AG09309 (cell line): ENCODE data around the gene POC1A.
A peak's percentile ranks its signal among the peaks of the same experiment; 100 is the strongest.

Experiments used
- DNase-seq: peaks from one replicate; pipeline ENCODE4 v3.0.0-alpha.2; 2010; ENCODE audit warnings: low read depth
- H3K4me3 ChIP-seq: 2 replicates; pipeline ENCODE4 v1.5.1; 2011; ENCODE audit warnings: mild to moderate bottlenecking, low read depth, low read length, moderate library complexity; ENCODE audit not compliant: control insufficient read depth
- TF ChIP-seq, protein P1 (sequence below): IDR thresholded peaks from 2 replicates; pipeline ENCODE4 v1.5.1; 2011; ENCODE audit warnings: mild to moderate bottlenecking, low read depth, low read length, inconsistent platforms; ENCODE audit not compliant: insufficient read depth, control insufficient read depth; ENCODE audit errors: missing control alignments

Gene POC1A

DNA sequence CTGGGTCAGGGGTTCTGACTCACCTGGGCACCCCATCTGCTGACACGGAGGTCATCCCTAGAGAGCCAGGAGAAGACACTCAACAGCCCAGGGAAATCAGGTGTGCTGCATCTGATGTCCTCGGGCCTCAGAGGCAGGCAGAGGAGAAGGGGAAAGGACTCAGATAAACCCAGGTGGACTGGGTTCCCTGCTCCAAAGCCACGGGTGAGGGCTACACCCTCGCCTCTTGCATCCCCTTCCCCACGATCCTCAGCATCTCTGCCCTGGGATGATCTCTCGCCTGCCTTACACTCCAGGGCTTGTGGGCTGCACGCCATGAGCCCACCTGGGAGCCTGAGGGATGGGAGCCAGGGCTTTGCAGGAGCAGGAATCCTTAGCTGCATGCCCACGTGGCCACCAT lies 89.7 kb downstream of the POC1A start:
- TF ChIP-seq, protein P1, sequence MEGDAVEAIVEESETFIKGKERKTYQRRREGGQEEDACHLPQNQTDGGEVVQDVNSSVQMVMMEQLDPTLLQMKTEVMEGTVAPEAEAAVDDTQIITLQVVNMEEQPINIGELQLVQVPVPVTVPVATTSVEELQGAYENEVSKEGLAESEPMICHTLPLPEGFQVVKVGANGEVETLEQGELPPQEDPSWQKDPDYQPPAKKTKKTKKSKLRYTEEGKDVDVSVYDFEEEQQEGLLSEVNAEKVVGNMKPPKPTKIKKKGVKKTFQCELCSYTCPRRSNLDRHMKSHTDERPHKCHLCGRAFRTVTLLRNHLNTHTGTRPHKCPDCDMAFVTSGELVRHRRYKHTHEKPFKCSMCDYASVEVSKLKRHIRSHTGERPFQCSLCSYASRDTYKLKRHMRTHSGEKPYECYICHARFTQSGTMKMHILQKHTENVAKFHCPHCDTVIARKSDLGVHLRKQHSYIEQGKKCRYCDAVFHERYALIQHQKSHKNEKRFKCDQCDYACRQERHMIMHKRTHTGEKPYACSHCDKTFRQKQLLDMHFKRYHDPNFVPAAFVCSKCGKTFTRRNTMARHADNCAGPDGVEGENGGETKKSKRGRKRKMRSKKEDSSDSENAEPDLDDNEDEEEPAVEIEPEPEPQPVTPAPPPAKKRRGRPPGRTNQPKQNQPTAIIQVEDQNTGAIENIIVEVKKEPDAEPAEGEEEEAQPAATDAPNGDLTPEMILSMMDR: no peak
- no peak for DNase-seq
- no peak overlapping the region for H3K4me3 ChIP-seq

DNA sequence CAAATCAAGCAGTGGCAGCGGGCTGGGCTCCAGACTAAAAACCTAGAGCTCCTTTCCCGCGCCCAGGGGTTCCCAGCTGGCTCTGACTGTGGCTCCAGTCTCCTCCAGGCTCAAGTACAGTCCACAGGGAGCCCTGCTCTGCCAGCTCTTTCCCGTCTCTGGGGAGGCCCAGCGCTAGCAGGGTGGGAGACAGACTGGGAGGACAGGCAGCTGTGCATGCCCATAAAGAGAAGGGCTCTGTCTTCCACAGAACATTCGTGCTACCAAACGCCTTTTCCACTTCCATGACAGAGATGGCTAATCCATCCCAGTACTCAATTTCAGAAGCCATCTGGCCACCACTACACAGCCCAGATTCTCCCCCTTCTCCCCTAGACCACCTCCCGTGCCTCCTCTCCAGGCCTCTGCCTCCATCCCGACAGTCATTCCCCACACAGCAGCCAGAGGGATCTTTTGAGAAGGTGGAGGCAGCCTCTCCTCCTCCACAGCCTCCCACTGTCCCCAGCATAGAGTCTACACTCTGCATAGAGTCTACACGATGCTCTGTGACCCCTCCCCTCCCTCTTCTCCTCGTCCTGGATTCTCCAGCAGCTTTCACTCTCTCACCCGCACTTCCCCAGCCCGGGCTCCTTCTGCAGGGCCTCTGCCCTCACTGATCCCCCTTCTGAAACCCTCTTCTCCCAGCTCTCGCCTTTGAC lies 91.0 kb downstream of the POC1A start:
- TF ChIP-seq, protein P1: no peak
- H3K4me3 ChIP-seq: no peak overlapping the region
- DNase-seq: no peak

DNA sequence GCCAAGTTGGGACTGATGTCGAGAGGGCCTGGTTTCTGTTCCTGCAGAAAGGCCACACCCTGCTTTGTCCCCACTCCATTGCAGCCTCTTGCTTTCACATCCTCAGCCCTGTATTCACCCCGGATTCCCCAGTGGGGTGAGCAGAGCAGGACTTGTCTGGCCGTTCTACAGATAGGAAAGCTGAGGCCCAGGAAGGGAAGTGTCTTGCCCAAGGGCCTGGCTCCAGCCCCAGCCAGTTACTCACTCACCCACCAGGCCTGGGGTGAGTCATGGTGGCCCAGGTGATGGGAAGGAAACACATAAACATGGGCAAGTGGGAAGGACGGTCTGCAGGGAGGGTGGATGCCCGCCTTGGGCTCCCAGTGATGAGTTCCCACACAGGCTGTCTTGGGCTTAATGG lies 91.7 kb downstream of the POC1A start:
- H3K4me3 ChIP-seq: no peak overlapping the region
- TF ChIP-seq, protein P1: no peak
- peak; percentile 73 for DNase-seq

DNA sequence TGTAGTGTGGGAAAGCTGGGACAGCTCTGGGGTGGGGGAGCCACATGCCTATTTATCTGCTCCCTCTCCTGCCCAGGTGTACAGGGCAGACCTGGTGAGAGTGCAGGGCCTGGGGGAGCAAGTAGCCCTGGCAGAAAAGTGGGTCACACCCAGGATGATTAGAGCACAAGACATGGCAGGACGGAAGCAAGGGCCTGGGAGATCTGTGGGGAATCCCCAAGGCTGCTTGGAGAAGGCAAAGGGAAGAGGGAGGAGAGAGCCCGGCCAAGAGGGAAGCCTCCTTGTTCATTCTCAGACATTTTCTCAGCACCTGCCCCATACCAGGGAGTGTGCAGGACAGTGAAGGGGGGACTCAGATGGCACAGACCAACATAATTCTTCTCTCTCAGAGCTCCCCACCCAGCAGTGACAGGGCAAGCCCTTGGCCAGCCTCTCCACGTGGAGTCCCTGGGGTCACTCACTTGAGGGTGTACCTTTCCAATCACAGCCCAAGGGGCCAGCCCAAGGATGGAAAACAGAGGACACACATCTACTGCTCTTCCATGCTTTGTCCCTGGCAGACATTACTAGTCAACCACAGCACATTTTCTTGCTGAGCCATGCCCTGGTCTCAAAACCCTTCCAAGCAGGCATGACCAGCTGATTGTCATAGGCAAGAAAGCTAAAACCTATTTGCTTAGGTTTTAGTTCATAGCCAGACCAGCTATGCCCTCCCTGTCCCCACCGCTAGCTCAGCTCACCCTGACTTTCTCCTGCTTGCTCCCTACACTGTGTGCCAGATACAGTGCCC lies 92.9 kb downstream of the POC1A start:
- TF ChIP-seq, protein P1: no peak
- no peak for DNase-seq
- no peak overlapping the region for H3K4me3 ChIP-seq

DNA sequence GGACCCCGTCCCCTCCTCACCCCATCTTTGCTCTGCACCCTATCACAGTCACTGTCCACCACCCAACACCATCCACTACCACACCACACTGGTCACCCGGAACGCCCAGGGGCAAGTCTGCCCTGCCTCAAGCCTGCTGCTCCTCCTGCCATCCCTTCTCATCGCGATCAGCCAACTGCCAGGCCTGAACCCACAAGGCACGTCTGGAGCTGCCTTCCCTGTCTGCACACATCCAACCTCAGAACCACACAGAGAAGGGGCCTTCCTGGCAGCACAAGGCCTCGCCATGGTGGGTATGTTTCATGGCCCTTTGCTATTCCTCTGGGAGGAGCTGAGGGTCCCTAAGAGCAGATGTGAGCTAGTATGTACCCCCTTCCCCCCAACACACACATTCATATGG lies 94.4 kb downstream of the POC1A start:
- TF ChIP-seq, protein P1: no peak

DNA sequence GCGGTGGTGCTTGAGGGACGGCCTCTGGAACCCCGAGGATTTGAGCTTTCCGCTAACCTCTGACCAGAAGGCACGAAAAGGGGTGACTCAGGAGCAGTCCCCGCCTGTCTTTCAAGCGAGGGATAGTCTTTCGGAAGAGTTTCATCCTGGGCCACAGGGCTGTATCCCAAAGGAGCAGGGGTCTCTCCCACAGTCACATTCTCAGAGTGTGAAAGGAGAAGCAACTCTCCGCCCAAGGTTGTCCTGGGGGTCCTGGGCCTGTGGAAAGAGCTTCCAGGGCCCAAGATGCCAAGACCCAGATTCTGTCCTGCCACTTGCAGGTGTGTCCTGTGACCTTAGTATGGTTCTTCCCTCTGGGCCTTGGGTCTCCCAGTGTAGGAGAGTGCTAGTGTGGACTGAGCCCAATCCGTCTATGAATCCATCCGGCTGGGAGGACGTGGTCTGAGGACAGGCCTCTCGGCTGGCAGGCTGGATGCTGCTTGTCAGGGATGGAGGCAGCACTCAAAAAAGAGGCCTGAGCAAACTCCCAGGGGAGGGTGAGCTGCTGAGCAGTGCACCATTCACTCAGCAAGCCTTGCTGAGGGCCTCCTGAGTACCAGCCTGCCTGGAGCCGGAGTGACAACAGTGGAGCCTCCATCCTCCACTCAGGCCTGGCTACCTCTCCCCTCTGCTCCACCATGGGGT lies 96.3 kb downstream of the POC1A start:
- TF ChIP-seq, protein P1: no peak
- peak overlapping the region; percentile 42 for H3K4me3 ChIP-seq
- no peak for DNase-seq

More for the DNA sequence above, 94.4 kb downstream of the POC1A start:
- DNase-seq: no peak
- H3K4me3 ChIP-seq: no peak overlapping the region
